WTC11 (cell line): Measurements from ENCODE around the gene CASP4. TPM values are rescaled to one million over a fixed set of nuclear protein-coding genes. Genes with fewer than 3 reads are reported as not detected.

Experiments used
- ATAC-seq: fragments of 200-7000 bp; cut with Tn5 transposase; 2 replicates; pipeline ENCODE4 v1.10.0; 2021; ENCODE audit warnings: mild to moderate bottlenecking, moderate library complexity
- CTCF ChIA-PET: fragments of 300-600 bp; sonication (Branson Sonifier 250); formaldehyde crosslinking; loops from one replicate; lab custom pipeline; 2021; ENCODE audit warnings: antibody characterized with exemption; lab: Charles Lee
- POLR2A ChIA-PET: fragments of 350-600 bp; sonication (Branson Sonifier 250); formaldehyde crosslinking; loops from one replicate; lab custom pipeline; 2021; ENCODE audit warnings: antibody characterized with exemption; lab: Charles Lee
- DNase-seq: peaks from one replicate; pipeline ENCODE4 v3.0.0; 2021; ENCODE audit warnings: low spot score
- H3K27ac Mint-ChIP-seq: 2 replicates; pipeline ENCODE4 v1.8.0; 2021; ENCODE audit warnings: mixed read lengths
- H3K27me3 Mint-ChIP-seq: 2 replicates; pipeline ENCODE4 v1.8.0; 2021; ENCODE audit warnings: low read depth, mild to moderate bottlenecking, moderate library complexity, mixed read lengths
- H3K36me3 Mint-ChIP-seq: 2 replicates; pipeline ENCODE4 v1.8.0; 2021; ENCODE audit warnings: mixed read lengths
- H3K4me1 Mint-ChIP-seq: 2 replicates; pipeline ENCODE4 v1.8.0; 2022; ENCODE audit warnings: mixed read lengths
- H3K4me3 Mint-ChIP-seq: 2 replicates; pipeline ENCODE4 v1.8.0; 2021; ENCODE audit warnings: mild to moderate bottlenecking, moderate library complexity, mixed read lengths
- H3K9me3 Mint-ChIP-seq: 2 replicates; pipeline ENCODE4 v1.8.0; 2021; ENCODE audit warnings: mixed read lengths
- CTCF ChIP-seq: fragments of 200-600 bp; IDR thresholded peaks from 2 replicates; pipeline ENCODE4 v1.8.0; 2022; ENCODE audit warnings: antibody characterized with exemption
- ETV6 ChIP-seq: sonication (generic); formaldehyde crosslinking; IDR thresholded peaks from 2 replicates; pipeline ENCODE4 v1.8.1; 2022; ENCODE audit warnings: mild to moderate bottlenecking, missing genetic modification reagents
- FOXP1 ChIP-seq: sonication (generic); formaldehyde crosslinking; IDR thresholded peaks from 2 replicates; pipeline ENCODE4 v1.8.0; 2022; ENCODE audit warnings: missing genetic modification reagents, mild to moderate bottlenecking, moderate library complexity, borderline replicate concordance
- IRF2 ChIP-seq: sonication (generic); formaldehyde crosslinking; IDR thresholded peaks from 2 replicates; pipeline ENCODE4 v1.8.0; 2022; ENCODE audit warnings: low read depth, missing genetic modification reagents, borderline replicate concordance
- JAZF1 ChIP-seq: fragments of 250-450 bp; sonication (Bioruptor Pico); IDR thresholded peaks from 2 replicates; pipeline ENCODE4 v1.9.0; 2021; ENCODE audit warnings: moderate library complexity, mild to moderate bottlenecking, inconsistent platforms
- MXD4 ChIP-seq: fragments of 250-450 bp; sonication (Bioruptor Pico); IDR thresholded peaks from 2 replicates; pipeline ENCODE4 v1.8.0; 2021; ENCODE audit warnings: mild to moderate bottlenecking, moderate library complexity, borderline replicate concordance
- MYBL2 ChIP-seq: sonication (generic); formaldehyde crosslinking; IDR thresholded peaks from 2 replicates; pipeline ENCODE4 v1.8.1; 2023; ENCODE audit warnings: mild to moderate bottlenecking, moderate library complexity, missing genetic modification reagents
- TEAD4 ChIP-seq: sonication (generic); formaldehyde crosslinking; IDR thresholded peaks from 2 replicates; pipeline ENCODE4 v1.8.0; 2022; ENCODE audit warnings: mild to moderate bottlenecking, missing genetic modification reagents
- USF1 ChIP-seq: sonication (generic); formaldehyde crosslinking; IDR thresholded peaks from 2 replicates; pipeline ENCODE4 v1.8.0; 2022; ENCODE audit warnings: mild to moderate bottlenecking, missing genetic modification reagents
- ZMAT4 ChIP-seq: fragments of 250-450 bp; sonication (Bioruptor Pico); IDR thresholded peaks from 2 replicates; pipeline ENCODE4 v1.9.0; 2021; ENCODE audit warnings: mild to moderate bottlenecking
- ZNF317 ChIP-seq: sonication (generic); formaldehyde crosslinking; IDR thresholded peaks from 2 replicates; pipeline ENCODE4 v1.8.1; 2023; ENCODE audit warnings: low read depth, mild to moderate bottlenecking, moderate library complexity, missing genetic modification reagents, borderline replicate concordance
- ZNF532 ChIP-seq: fragments of 250-450 bp; sonication (Bioruptor Pico); IDR thresholded peaks from 2 replicates; pipeline ENCODE4 v1.9.0; 2021; ENCODE audit warnings: mild to moderate bottlenecking, borderline replicate concordance
- total RNA-seq: library from RNA; stranded (reverse); gene quantifications from 3 replicates; pipeline ENCODE4 v1.2.3, GENCODE V29; 2021
- TF ChIP-seq, protein P1 (sequence below): fragments of 250-450 bp; sonication (Bioruptor Pico); IDR thresholded peaks from 2 replicates; pipeline ENCODE4 v1.8.0; 2021; ENCODE audit warnings: mild to moderate bottlenecking
- TF ChIP-seq, protein P2 (sequence below): fragments of 250-450 bp; sonication (Bioruptor Pico); conservative IDR thresholded peaks from 2 replicates; pipeline ENCODE4 v1.9.0; 2021; ENCODE audit warnings: mild to moderate bottlenecking

CASP4 gene
- total RNA-seq, 1 experiment from 2014 or later: 0.44 TPM

DNA sequence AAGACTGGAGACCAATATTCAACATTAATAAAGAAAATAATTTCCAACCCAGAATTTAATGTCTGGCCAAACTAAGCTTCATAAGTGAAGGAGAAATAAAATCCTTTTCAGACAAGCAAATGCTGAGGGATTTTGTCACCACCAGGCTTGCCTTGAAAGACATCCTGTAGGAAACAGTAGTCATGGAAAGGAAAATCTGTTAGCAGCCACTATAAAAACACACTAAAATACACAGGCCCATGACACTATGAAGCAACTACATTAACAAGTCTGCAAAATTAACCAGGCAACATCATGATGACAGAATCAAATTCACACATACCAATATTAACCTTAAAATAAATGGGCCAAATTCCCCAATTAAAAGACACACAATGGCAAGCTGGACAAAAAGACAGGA, 2.4 kb upstream of the CASP4 start (continued):
- TF ChIP-seq CTCF (no peak), JAZF1 (CRISPR knock-in tag) (no peak), ETV6 (no peak), MXD4 (CRISPR knock-in tag) (no peak), IRF2 (no peak), MYBL2 (CRISPR knock-in tag) (no peak), ZMAT4 (CRISPR knock-in tag) (no peak), USF1 (CRISPR knock-in tag) (no peak), TEAD4 (no peak)

- no peak overlapping the region for H3K4me3 Mint-ChIP-seq
- H3K27me3 Mint-ChIP-seq: no peaks in the 10 kb centered on the region
- TF ChIP-seq, protein P1, sequence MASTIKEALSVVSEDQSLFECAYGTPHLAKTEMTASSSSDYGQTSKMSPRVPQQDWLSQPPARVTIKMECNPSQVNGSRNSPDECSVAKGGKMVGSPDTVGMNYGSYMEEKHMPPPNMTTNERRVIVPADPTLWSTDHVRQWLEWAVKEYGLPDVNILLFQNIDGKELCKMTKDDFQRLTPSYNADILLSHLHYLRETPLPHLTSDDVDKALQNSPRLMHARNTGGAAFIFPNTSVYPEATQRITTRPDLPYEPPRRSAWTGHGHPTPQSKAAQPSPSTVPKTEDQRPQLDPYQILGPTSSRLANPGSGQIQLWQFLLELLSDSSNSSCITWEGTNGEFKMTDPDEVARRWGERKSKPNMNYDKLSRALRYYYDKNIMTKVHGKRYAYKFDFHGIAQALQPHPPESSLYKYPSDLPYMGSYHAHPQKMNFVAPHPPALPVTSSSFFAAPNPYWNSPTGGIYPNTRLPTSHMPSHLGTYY (CRISPR knock-in tag): no peak
- TF ChIP-seq FOXP1 (no peak), ZNF532 (CRISPR knock-in tag) (no peak), ZNF317 (CRISPR knock-in tag) (no peak)
- TF ChIP-seq, protein P2, sequence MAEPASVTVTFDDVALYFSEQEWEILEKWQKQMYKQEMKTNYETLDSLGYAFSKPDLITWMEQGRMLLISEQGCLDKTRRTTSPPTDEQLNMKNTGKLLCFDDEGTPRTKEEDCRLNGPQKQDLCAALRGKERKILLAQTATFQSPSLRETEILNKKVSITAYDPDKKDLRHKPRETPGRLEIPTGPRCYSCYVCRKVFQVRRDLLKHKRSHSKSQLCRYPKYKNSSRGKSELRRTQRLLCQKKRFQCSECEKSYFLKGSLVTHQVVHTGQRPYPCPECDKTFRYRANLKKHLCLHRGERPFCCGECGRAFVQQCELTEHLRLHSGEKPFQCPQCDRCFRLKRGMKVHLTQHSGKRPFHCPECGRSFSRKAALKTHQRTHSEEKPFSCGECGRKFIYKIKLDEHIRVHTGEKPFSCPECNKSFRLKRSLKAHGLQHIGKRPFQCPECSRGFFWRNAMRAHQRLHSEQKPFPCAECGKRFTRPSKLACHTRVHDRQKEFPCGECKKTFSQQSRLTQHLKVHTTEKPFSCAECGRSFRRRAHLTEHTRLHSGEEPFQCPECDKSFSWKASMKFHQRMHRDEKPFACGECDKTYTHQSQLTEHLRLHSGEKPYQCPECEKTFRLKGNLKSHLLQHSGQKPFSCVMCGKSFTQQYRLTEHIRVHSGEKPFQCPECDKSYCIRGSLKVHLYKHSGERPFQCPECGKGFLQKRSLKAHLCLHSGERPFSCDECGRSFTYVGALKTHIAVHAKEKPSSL: no peak
- DNase-seq (peak; percentile 34), ATAC-seq (peak; percentile 93)
- POLR2A ChIA-PET: no interaction called here
- peak overlapping the region; percentile 70; the same call in 1 of the 2 replicates for H3K27ac Mint-ChIP-seq
- peaks cover 55% of the 10 kb centered on the region for H3K36me3 Mint-ChIP-seq
- H3K9me3 Mint-ChIP-seq: peaks cover 60% of the 10 kb centered on the region
- CTCF ChIA-PET: interaction anchor here (0.7 to 2.3 kb wide), 5 partner anchors 12 to 438 kb away, joined by 3 to 7 read pairs (median 4); no protein-coding TSS in a partner anchor
- peaks cover 19% of the 10 kb centered on the region for H3K4me1 Mint-ChIP-seq
Observed at GRCh38 chr11:104968856-104969776, 742 bp upstream of the CASP4 start.
